Stimulated activated CD4-positive, alpha-beta T cell treated with anti-CD3 and anti-CD28 coated beads, Interleukin-1b, Interleukin-23, amount 100 ng/mL, for 48 hours (primary cell): ENCODE results near the gene MCRS1.

ENCODE experiments used
- DNase-seq: peaks from one replicate; pipeline ENCODE4 v3.0.0-alpha.2; 2020

Gene MCRS1

GRCh38 chr12:49555631-49556390, 12.1 kb downstream of the MCRS1 start:
- no peak for DNase-seq

GRCh38 chr12:49554266-49554665, 13.7 kb downstream of the MCRS1 start:
- DNase-seq = no peak

GRCh38 chr12:49553512-49554088, 14.3 kb downstream of the MCRS1 start:
- no peak for DNase-seq

- no peak for DNase-seq
These were observed 15.0 kb downstream of the MCRS1 start for GRCh38 chr12:49552899-49553298.

GRCh38 chr12:49552425-49552824, 15.5 kb downstream of the MCRS1 start:
- no peak for DNase-seq

- DNase-seq = no peak
These were observed 15.9 kb downstream of the MCRS1 start for GRCh38 chr12:49552014-49552413.

- no peak for DNase-seq
These were observed 17.2 kb downstream of the MCRS1 start for GRCh38 chr12:49550693-49551252.

- DNase-seq = no peak
These were observed 17.9 kb downstream of the MCRS1 start for GRCh38 chr12:49549735-49550692.

GRCh38 chr12:49548822-49549648, 18.9 kb downstream of the MCRS1 start:
- no peak for DNase-seq

GRCh38 chr12:49548481-49548821, 19.5 kb downstream of the MCRS1 start:
- DNase-seq = no peak

- DNase-seq = no peak
These were observed 20.8 kb downstream of the MCRS1 start for GRCh38 chr12:49547090-49547690.

- DNase-seq = no peak
These were observed 21.5 kb downstream of the MCRS1 start for GRCh38 chr12:49546481-49546880.

- no peak for DNase-seq
These were observed 22.1 kb downstream of the MCRS1 start for GRCh38 chr12:49545815-49546214.

- no peak for DNase-seq
These were observed 23.8 kb downstream of the MCRS1 start for GRCh38 chr12:49543914-49544815.

GRCh38 chr12:49543221-49543913, 24.6 kb downstream of the MCRS1 start:
- DNase-seq = no peak

- DNase-seq = no peak
These were observed 25.3 kb downstream of the MCRS1 start for GRCh38 chr12:49542592-49543160.

GRCh38 chr12:49541911-49542505, 25.9 kb downstream of the MCRS1 start:
- no peak for DNase-seq

GRCh38 chr12:49541140-49541861, 26.6 kb downstream of the MCRS1 start:
- DNase-seq = no peak
